ENCODE data around the gene SLCO4A1.

SLCO4A1 gene

GRCh38 chr20:62643521-62644043 is 1.3 kb downstream of the SLCO4A1 start:
- no peak overlapping the region for H3K18ac ChIP-seq (ENCODE audit: low read length)
- no peaks in the 10 kb centered on the region for H3K79me2 ChIP-seq (ENCODE audit: control insufficient read depth, insufficient read depth, low read length, poor library complexity)
- H3K36me3 ChIP-seq (ENCODE audit: control insufficient read depth in 1 of 2, insufficient read depth in 2 of 2, low read length in 2 of 2), result no peaks in the 10 kb centered on the region
- H3K4me1 ChIP-seq (ENCODE audit: control insufficient read depth in 1 of 2, insufficient read depth in 2 of 2, low read length in 2 of 2), result peaks cover 3 to 7% of the 10 kb centered on the region in 2 experiments
- H2AK5ac ChIP-seq (ENCODE audit: low read length), result no peak overlapping the region
- H3K27ac ChIP-seq (ENCODE audit: low read depth, low read length), result no peak overlapping the region
- H3K14ac ChIP-seq (ENCODE audit: low read length), result no peak overlapping the region
- H4K12ac ChIP-seq (ENCODE audit: low read depth, low read length), result no peak overlapping the region
- H3K9ac ChIP-seq (ENCODE audit: low read length), result no peak overlapping the region
- WGBS (ENCODE audit: extremely low coverage, insufficient coverage, insufficient read length), result no CpG with 5 or more reads among the region's 14 CpGs
- peak in 1 of 2 donors; percentile 34 for DNase-seq
- H3K9me3 ChIP-seq (ENCODE audit: insufficient read depth, low read depth, low read length), result peaks cover 4% of the 10 kb centered on the region
- H3K4me2 ChIP-seq (ENCODE audit: low read length), result peak overlapping the region; percentile 59
- no peak overlapping the region for H2AFZ ChIP-seq (ENCODE audit: insufficient read depth, low read length, poor library complexity)
- no peak overlapping the region for H3K23ac ChIP-seq (ENCODE audit: low read length)
- no peak overlapping the region for H4K8ac ChIP-seq (ENCODE audit: low read depth, low read length)
- no peak overlapping the region for H2BK12ac ChIP-seq (ENCODE audit: low read length)
- no peak overlapping the region for H4K91ac ChIP-seq (ENCODE audit: low read depth, low read length)
- H2BK120ac ChIP-seq (ENCODE audit: insufficient read depth, low read length, poor library complexity), result no peak overlapping the region
- H3K79me1 ChIP-seq (ENCODE audit: low read length), result peaks cover under 1% of the 10 kb centered on the region
- H3K27me3 ChIP-seq (ENCODE audit: insufficient read depth, low read length), result peaks cover 29% of the 10 kb centered on the region
- H3K4ac ChIP-seq (ENCODE audit: low read depth, low read length), result no peak overlapping the region
- H3K4me3 ChIP-seq (ENCODE audit: low read depth, low read length), result no peak overlapping the region
- no peak overlapping the region for H2BK5ac ChIP-seq (ENCODE audit: low read depth, low read length, poor library complexity)

GRCh38 chr20:62644044-62644795 is 1.9 kb downstream of the SLCO4A1 start:
- no peak overlapping the region for H3K18ac ChIP-seq (ENCODE audit: low read length)
- no peaks in the 10 kb centered on the region for H3K79me2 ChIP-seq (ENCODE audit: control insufficient read depth, insufficient read depth, low read length, poor library complexity)
- H2BK5ac ChIP-seq (ENCODE audit: low read depth, low read length, poor library complexity), result no peak overlapping the region
- H3K9me3 ChIP-seq (ENCODE audit: insufficient read depth, low read depth, low read length), result peaks cover 4% of the 10 kb centered on the region
- no peaks in the 10 kb centered on the region for H3K36me3 ChIP-seq (ENCODE audit: control insufficient read depth in 1 of 2, insufficient read depth in 2 of 2, low read length in 2 of 2)
- H4K91ac ChIP-seq (ENCODE audit: low read depth, low read length), result no peak overlapping the region
- no peak overlapping the region for H4K12ac ChIP-seq (ENCODE audit: low read depth, low read length)
- peak in 1 of 2 donors; percentile 58 for DNase-seq
- no peak overlapping the region for H3K4ac ChIP-seq (ENCODE audit: low read depth, low read length)
- H2AK5ac ChIP-seq (ENCODE audit: low read length), result no peak overlapping the region
- no peak overlapping the region for H3K9ac ChIP-seq (ENCODE audit: low read length)
- no peak overlapping the region for H2BK120ac ChIP-seq (ENCODE audit: insufficient read depth, low read length, poor library complexity)
- H3K23ac ChIP-seq (ENCODE audit: low read length), result no peak overlapping the region
- H3K4me1 ChIP-seq (ENCODE audit: control insufficient read depth in 1 of 2, insufficient read depth in 2 of 2, low read length in 2 of 2), result peaks cover 3 to 7% of the 10 kb centered on the region in 2 experiments
- H2AFZ ChIP-seq (ENCODE audit: insufficient read depth, low read length, poor library complexity), result no peak overlapping the region
- no peak overlapping the region for H3K14ac ChIP-seq (ENCODE audit: low read length)
- peaks cover 29% of the 10 kb centered on the region for H3K27me3 ChIP-seq (ENCODE audit: insufficient read depth, low read length)
- H3K79me1 ChIP-seq (ENCODE audit: low read length), result no peaks in the 10 kb centered on the region
- H3K4me2 ChIP-seq (ENCODE audit: low read length), result no peak overlapping the region
- H3K4me3 ChIP-seq (ENCODE audit: low read depth, low read length), result no peak overlapping the region
- no CpG with 5 or more reads among the region's 23 CpGs for WGBS (ENCODE audit: extremely low coverage, insufficient coverage, insufficient read length)
- H4K8ac ChIP-seq (ENCODE audit: low read depth, low read length), result no peak overlapping the region
- H2BK12ac ChIP-seq (ENCODE audit: low read length), result no peak overlapping the region
- H3K27ac ChIP-seq (ENCODE audit: low read depth, low read length), result no peak overlapping the region

- no peak overlapping the region for H3K27ac ChIP-seq (ENCODE audit: low read depth, low read length)
- no peak overlapping the region for H3K18ac ChIP-seq (ENCODE audit: low read length)
- H3K9me3 ChIP-seq (ENCODE audit: insufficient read depth, low read depth, low read length), result peaks cover 4% of the 10 kb centered on the region
- H3K79me1 ChIP-seq (ENCODE audit: low read length), result no peaks in the 10 kb centered on the region
- H2BK12ac ChIP-seq (ENCODE audit: low read length), result no peak overlapping the region
- no peak overlapping the region for H2AFZ ChIP-seq (ENCODE audit: insufficient read depth, low read length, poor library complexity)
- H4K91ac ChIP-seq (ENCODE audit: low read depth, low read length), result no peak overlapping the region
- DNase-seq, result peak in 1 of 2 donors; percentile 26
- no peaks in the 10 kb centered on the region for H3K79me2 ChIP-seq (ENCODE audit: control insufficient read depth, insufficient read depth, low read length, poor library complexity)
- H3K4me2 ChIP-seq (ENCODE audit: low read length), result no peak overlapping the region
- H3K9ac ChIP-seq (ENCODE audit: low read length), result no peak overlapping the region
- no peak overlapping the region for H4K8ac ChIP-seq (ENCODE audit: low read depth, low read length)
- no peak overlapping the region for H3K4ac ChIP-seq (ENCODE audit: low read depth, low read length)
- H2BK120ac ChIP-seq (ENCODE audit: insufficient read depth, low read length, poor library complexity), result no peak overlapping the region
- peaks cover 3 to 7% of the 10 kb centered on the region in 2 experiments for H3K4me1 ChIP-seq (ENCODE audit: control insufficient read depth in 1 of 2, insufficient read depth in 2 of 2, low read length in 2 of 2)
- H2AK5ac ChIP-seq (ENCODE audit: low read length), result no peak overlapping the region
- WGBS (ENCODE audit: extremely low coverage, insufficient coverage, insufficient read length), result no CpG with 5 or more reads among the region's 12 CpGs
- H3K27me3 ChIP-seq (ENCODE audit: insufficient read depth, low read length), result peaks cover 29% of the 10 kb centered on the region
- no peak overlapping the region for H3K4me3 ChIP-seq (ENCODE audit: low read depth, low read length)
- H4K12ac ChIP-seq (ENCODE audit: low read depth, low read length), result no peak overlapping the region
- no peaks in the 10 kb centered on the region for H3K36me3 ChIP-seq (ENCODE audit: control insufficient read depth in 1 of 2, insufficient read depth in 2 of 2, low read length in 2 of 2)
- H2BK5ac ChIP-seq (ENCODE audit: low read depth, low read length, poor library complexity), result no peak overlapping the region
- H3K23ac ChIP-seq (ENCODE audit: low read length), result no peak overlapping the region
- H3K14ac ChIP-seq (ENCODE audit: low read length), result no peak overlapping the region
Measured at GRCh38 chr20:62644802-62645496, 2.6 kb downstream of the SLCO4A1 start.

- H2BK12ac ChIP-seq (ENCODE audit: low read length), result no peak overlapping the region
- H2AFZ ChIP-seq (ENCODE audit: insufficient read depth, low read length, poor library complexity), result no peak overlapping the region
- H2BK5ac ChIP-seq (ENCODE audit: low read depth, low read length, poor library complexity), result no peak overlapping the region
- H3K27me3 ChIP-seq (ENCODE audit: insufficient read depth, low read length), result peaks cover 29% of the 10 kb centered on the region
- H3K23ac ChIP-seq (ENCODE audit: low read length), result no peak overlapping the region
- H3K4me3 ChIP-seq (ENCODE audit: low read depth, low read length), result no peak overlapping the region
- WGBS (ENCODE audit: extremely low coverage, insufficient coverage, insufficient read length), result no CpG with 5 or more reads among the region's 15 CpGs
- no peaks in the 10 kb centered on the region for H3K79me2 ChIP-seq (ENCODE audit: control insufficient read depth, insufficient read depth, low read length, poor library complexity)
- peaks cover 3 to 7% of the 10 kb centered on the region in 2 experiments for H3K4me1 ChIP-seq (ENCODE audit: control insufficient read depth in 1 of 2, insufficient read depth in 2 of 2, low read length in 2 of 2)
- H3K9ac ChIP-seq (ENCODE audit: low read length), result no peak overlapping the region
- no peak overlapping the region for H4K91ac ChIP-seq (ENCODE audit: low read depth, low read length)
- no peak for DNase-seq
- no peak overlapping the region for H4K8ac ChIP-seq (ENCODE audit: low read depth, low read length)
- H3K27ac ChIP-seq (ENCODE audit: low read depth, low read length), result no peak overlapping the region
- H3K14ac ChIP-seq (ENCODE audit: low read length), result no peak overlapping the region
- H3K4me2 ChIP-seq (ENCODE audit: low read length), result no peak overlapping the region
- no peak overlapping the region for H2BK120ac ChIP-seq (ENCODE audit: insufficient read depth, low read length, poor library complexity)
- peaks cover 4% of the 10 kb centered on the region for H3K9me3 ChIP-seq (ENCODE audit: insufficient read depth, low read depth, low read length)
- H3K4ac ChIP-seq (ENCODE audit: low read depth, low read length), result no peak overlapping the region
- no peaks in the 10 kb centered on the region for H3K36me3 ChIP-seq (ENCODE audit: control insufficient read depth in 1 of 2, insufficient read depth in 2 of 2, low read length in 2 of 2)
- H2AK5ac ChIP-seq (ENCODE audit: low read length), result no peak overlapping the region
- H3K79me1 ChIP-seq (ENCODE audit: low read length), result no peaks in the 10 kb centered on the region
- H4K12ac ChIP-seq (ENCODE audit: low read depth, low read length), result no peak overlapping the region
- no peak overlapping the region for H3K18ac ChIP-seq (ENCODE audit: low read length)
Measured at GRCh38 chr20:62645613-62646012, 3.3 kb downstream of the SLCO4A1 start.

Measured in trophoblast cell (in vitro differentiated cells and primary cell).